A549 (cell line): Measurements from ENCODE around the gene FNDC1. TPM values are rescaled to one million over a fixed set of nuclear protein-coding genes. Genes with fewer than 3 reads are reported as not detected.

Experiments used
- ATAC-seq, 2 experiments: fragments of 200-7000 bp in 1 of 2; fragments of >200 bp in 1 of 2; cut with Nextera tagmentation in 1 of 2; cut with Tn5 transposase in 1 of 2; 3 replicates each; pipeline versions ENCODE4 v1.8.0 to v1.9.1; 2018 to 2020; ENCODE audit warnings: mild to moderate bottlenecking in 1 of 2, moderate library complexity in 1 of 2
- CTCF ChIA-PET: fragments of 300-600 bp; sonication (Branson Sonifier 250); formaldehyde crosslinking; extraction: SDS; loops from one replicate; lab custom pipeline; 2021; ENCODE audit warnings: antibody characterized with exemption, inconsistent platforms; lab: Yijun Ruan, JAX
- POLR2A ChIA-PET: fragments of 350-600 bp; formaldehyde crosslinking; extraction: SDS; loops from one replicate; lab custom pipeline; 2021; ENCODE audit warnings: antibody characterized with exemption, inconsistent platforms; lab: Yijun Ruan, JAX
- DNase-seq, 2 experiments: peaks; one replicate each; pipeline versions ENCODE4 v3.0.0 to v3.0.0-alpha.2; 2011 to 2016; ENCODE audit warnings: low read depth in 1 of 2, low spot score in 1 of 2
- FAIRE-seq: peaks from 2 replicates; lab custom pipeline; 2011; peaks lifted over from hg19 to GRCh38; lab: Jason Lieb, UNC
- H3K27ac ChIP-seq, 2 experiments: fragments of >200 bp; sonication (Bioruptor Twin); formaldehyde crosslinking; 3 replicates each; pipeline ENCODE4 v1.5.1; 2016 to 2017
- H3K4me1 ChIP-seq: fragments of >200 bp; sonication (Bioruptor Twin); formaldehyde crosslinking; 3 replicates; pipeline ENCODE4 v1.6.1; 2016
- H3K4me2 ChIP-seq: fragments of >200 bp; sonication (Bioruptor Twin); formaldehyde crosslinking; 3 replicates; pipeline ENCODE4 v1.6.1; 2016
- H3K4me3 ChIP-seq: fragments of >200 bp; sonication (Bioruptor Twin); formaldehyde crosslinking; 3 replicates; pipeline ENCODE4 v1.5.1; 2016
- H3K9me3 ChIP-seq: fragments of >200 bp; sonication (Bioruptor Twin); formaldehyde crosslinking; 3 replicates; pipeline ENCODE4 v1.6.1; 2016
- ATOH8 ChIP-seq: fragments of 250-450 bp; sonication (Bioruptor Pico); IDR thresholded peaks from 2 replicates; pipeline ENCODE4 v1.5.0; 2020; ENCODE audit warnings: low read depth, mild to moderate bottlenecking, moderate library complexity
- BCL3 ChIP-seq: fragments of >200 bp; sonication (Bioruptor Twin); formaldehyde crosslinking; IDR thresholded peaks from 3 replicates; pipeline ENCODE4 v1.6.1; 2016
- BHLHE40 ChIP-seq: IDR thresholded peaks from 2 replicates; pipeline ENCODE4 v1.6.1; 2012; ENCODE audit warnings: low read depth, low read length, inconsistent platforms
- CHD4 ChIP-seq: fragments of 200-600 bp; sonication (generic); IDR thresholded peaks from 2 replicates; pipeline ENCODE4 v1.6.1; 2016; ENCODE audit warnings: antibody characterized with exemption, mild to moderate bottlenecking, borderline replicate concordance
- CTCF ChIP-seq: fragments of >200 bp; sonication (Bioruptor Twin); formaldehyde crosslinking; IDR thresholded peaks from 3 replicates; pipeline ENCODE4 v1.5.1; 2016
- ELK1 ChIP-seq: fragments of 150-350 bp; IDR thresholded peaks from 2 replicates; pipeline ENCODE4 v1.6.1; 2014; ENCODE audit warnings: low read depth, mild to moderate bottlenecking, low read length
- FOSB ChIP-seq: fragments of 250-450 bp; sonication (Bioruptor Pico); IDR thresholded peaks from 2 replicates; pipeline ENCODE4 v1.5.0; 2020; ENCODE audit warnings: mild to moderate bottlenecking, moderate library complexity
- GATA3 ChIP-seq: IDR thresholded peaks from 2 replicates; pipeline ENCODE4 v1.6.1; 2012; ENCODE audit warnings: borderline replicate concordance
- HDAC2 ChIP-seq: fragments of 200-600 bp; sonication (generic); IDR thresholded peaks from 2 replicates; pipeline ENCODE4 v1.6.1; 2016
- HES2 ChIP-seq: fragments of >200 bp; sonication (Bioruptor Twin); formaldehyde crosslinking; IDR thresholded peaks from 2 replicates; pipeline ENCODE4 v1.6.1; 2016
- HEYL ChIP-seq: fragments of 250-450 bp; sonication (Bioruptor Pico); IDR thresholded peaks from 2 replicates; pipeline ENCODE4 v1.8.0; 2021; ENCODE audit warnings: mild to moderate bottlenecking, moderate library complexity
- MAFK ChIP-seq: fragments of 450-650 bp; IDR thresholded peaks from 2 replicates; pipeline ENCODE4 v1.6.1; 2014; ENCODE audit not compliant: partially characterized antibody
- MYC ChIP-seq: IDR thresholded peaks from 2 replicates; pipeline ENCODE4 v1.6.1; 2012; ENCODE audit warnings: mild to moderate bottlenecking, inconsistent platforms, low read length, improper control_type of control experiment, borderline replicate concordance
- NPAS2 ChIP-seq: fragments of 250-450 bp; sonication (Bioruptor Pico); IDR thresholded peaks from 2 replicates; pipeline ENCODE4 v1.8.0; 2022; ENCODE audit warnings: mild to moderate bottlenecking, moderate library complexity, borderline replicate concordance
- NR3C1 ChIP-seq: fragments of >200 bp; sonication (Bioruptor Twin); formaldehyde crosslinking; IDR thresholded peaks from 3 replicates; pipeline ENCODE4 v1.6.1; 2017
- PBX3 ChIP-seq: IDR thresholded peaks from 2 replicates; pipeline ENCODE4 v1.6.1; 2012
- POLR2A ChIP-seq: IDR thresholded peaks from 2 replicates; pipeline ENCODE4 v1.6.1; 2012; ENCODE audit warnings: mild to moderate bottlenecking, low read length
- RAD21 ChIP-seq, 2 experiments: fragments of >200 bp in 1 of 2; sonication (Bioruptor Twin) in 1 of 2; formaldehyde crosslinking in 1 of 2; IDR thresholded peaks in 1 of 2; conservative IDR thresholded peaks in 1 of 2; 2 replicates in 1 of 2; 3 replicates in 1 of 2; pipeline ENCODE4 v1.6.1; 2012 to 2018; ENCODE audit warnings: inconsistent platforms in 1 of 2
- RCOR1 ChIP-seq: fragments of 150-350 bp; IDR thresholded peaks from 2 replicates; pipeline ENCODE4 v1.6.1; 2014; ENCODE audit warnings: antibody characterized with exemption, low read length, low read depth
- SMC3 ChIP-seq: fragments of >200 bp; sonication (Bioruptor Twin); formaldehyde crosslinking; IDR thresholded peaks from 3 replicates; pipeline ENCODE4 v1.6.1; 2018; ENCODE audit warnings: inconsistent platforms
- TP53 ChIP-seq: fragments of 250-450 bp; sonication (Bioruptor Pico); IDR thresholded peaks from 2 replicates; pipeline ENCODE4 v1.5.0; 2021; ENCODE audit warnings: mild to moderate bottlenecking, moderate library complexity
- WGBS: methylation state at CpG from one replicate; pipeline ENCODE4 v1.1.6; 2017; ENCODE audit errors: missing lambda C conversion rate; 5-methylcytosine and 5-hydroxymethylcytosine counted together
- polyA plus RNA-seq, 4 experiments: library from polyadenylated mRNA; depleted of rRNA in 3 of 4; stranded (reverse); fragments of >200 nt; fragmentation: RNase III in 1 of 4; extraction: RNeasy Plus Mini Kit Qiagen cat#74134 plus additional on column Dnase treatment in 1 of 4; gene quantifications; 2 replicates in 3 of 4; 3 replicates in 1 of 4; pipeline ENCODE4 v1.2.3, GENCODE V29; 2011 to 2017

FNDC1 gene
- polyA plus RNA-seq, 2 of the 4 experiments (the other 2 are of a cell fraction), result 0.01 TPM; not detected in 1

- peak; percentile 46 to 53 for DNase-seq
- H3K4me2 ChIP-seq, result peak overlapping the region; percentile 26; the same call in 1 of the 3 replicates
- no peak overlapping the region for H3K4me3 ChIP-seq
- H3K9me3 ChIP-seq, result no peaks in the 10 kb centered on the region
- TF ChIP-seq GATA3 (no peak), TP53 (CRISPR knock-in tag) (no peak), NR3C1 (no peak), HDAC2 (no peak), ATOH8 (no peak), CTCF (peak; percentile 69), POLR2A (no peak), CHD4 (no peak), MAFK (no peak), MYC (no peak), BHLHE40 (no peak), ELK1 (no peak), RCOR1 (no peak), FOSB (CRISPR knock-in tag) (no peak), PBX3 (no peak), HES2 (no peak), SMC3 (peak; percentile 61), NPAS2 (no peak), HEYL (CRISPR knock-in tag) (no peak), BCL3 (no peak), RAD21 (conservative IDR thresholded peaks at IDR 0.05 in 1 of 2, IDR thresholded peaks at IDR 0.05 in 1 of 2) (peak; percentile 75 to 78)
- TF ChIP-seq, all 56 proteins: peak for 3
- 17% methylated on average over 19 of the region's 19 CpGs for WGBS
- ATAC-seq (peak; percentile 76 to 94; a peak in 5 of 6 replicates), FAIRE-seq (no peak)
- CTCF ChIA-PET, result interaction anchor here (0.7 to 4.5 kb wide), 26 partner anchors 9 to 515 kb away, joined by 3 to 25 read pairs (median 4); no protein-coding TSS in a partner anchor
- POLR2A ChIA-PET, result no interaction called here
- Histone ChIP-seq H3K27ac (no peak overlapping the region), H3K4me1 (peaks cover 6% of the 10 kb centered on the region; the same call in 2 of the 3 replicates)
Observed at GRCh38 chr6:159174263-159174969, 5.2 kb downstream of the FNDC1 start.
